H9 (cell line): ENCODE measurements around the gene METTL26. TPM values are rescaled to one million over a fixed set of nuclear protein-coding genes. Genes with fewer than 3 reads are reported as not detected.

Source experiments
- DNase-seq: peaks from one replicate; pipeline ENCODE4 v3.0.0-alpha.2; 2017
- H2AFZ ChIP-seq: one replicate; pipeline ENCODE4 v1.6.1; 2013; ENCODE audit warnings: mild to moderate bottlenecking, low read length, control low read depth, moderate library complexity
- H2AK5ac ChIP-seq: 2 replicates; pipeline ENCODE4 v1.6.1; 2013; ENCODE audit warnings: low read length, control low read depth, mixed read lengths; ENCODE audit not compliant: insufficient read length
- H2BK120ac ChIP-seq: one replicate; pipeline ENCODE4 v1.6.1; 2013; ENCODE audit warnings: low read depth, mild to moderate bottlenecking, low read length, control low read depth, inconsistent platforms; ENCODE audit not compliant: poor library complexity, severe bottlenecking
- H2BK12ac ChIP-seq: 2 replicates; pipeline ENCODE4 v1.6.1; 2013; ENCODE audit warnings: low read length, control low read depth, mixed read lengths, low read depth; ENCODE audit not compliant: insufficient read length
- H2BK15ac ChIP-seq: 2 replicates; pipeline ENCODE4 v1.6.1; 2013; ENCODE audit warnings: low read depth, low read length, control low read depth
- H2BK20ac ChIP-seq: one replicate; pipeline ENCODE4 v1.6.1; 2013; ENCODE audit warnings: low read depth, mild to moderate bottlenecking, low read length, control low read depth, inconsistent platforms; ENCODE audit not compliant: poor library complexity, severe bottlenecking
- H2BK5ac ChIP-seq: 2 replicates; pipeline ENCODE4 v1.6.1; 2013; ENCODE audit warnings: low read length, control low read depth, mixed read lengths; ENCODE audit not compliant: insufficient read length
- H3K14ac ChIP-seq: 2 replicates; pipeline ENCODE4 v1.6.1; 2013; ENCODE audit warnings: low read length, control low read depth; ENCODE audit not compliant: insufficient read depth
- H3K18ac ChIP-seq: 2 replicates; pipeline ENCODE4 v1.6.1; 2013; ENCODE audit warnings: low read depth, mild to moderate bottlenecking, mixed read lengths, low read length, control low read depth; ENCODE audit not compliant: insufficient read length
- H3K23ac ChIP-seq: 2 replicates; pipeline ENCODE4 v1.6.1; 2013; ENCODE audit warnings: low read length, control low read depth, mixed read lengths, low read depth; ENCODE audit not compliant: insufficient read length
- H3K23me2 ChIP-seq: 2 replicates; pipeline ENCODE4 v1.6.1; 2013; ENCODE audit warnings: low read depth, mild to moderate bottlenecking, mixed read lengths, low read length, control low read depth; ENCODE audit not compliant: insufficient read length, poor library complexity, severe bottlenecking
- H3K27ac ChIP-seq: 2 replicates; pipeline ENCODE4 v1.5.1; 2013; ENCODE audit warnings: low read length, control low read depth, mixed read lengths, low read depth; ENCODE audit not compliant: insufficient read length
- H3K27me3 ChIP-seq: 2 replicates; pipeline ENCODE4 v1.6.1; 2013; ENCODE audit warnings: low read length, control low read depth, inconsistent platforms; ENCODE audit not compliant: insufficient read depth
- H3K4ac ChIP-seq: 2 replicates; pipeline ENCODE4 v1.6.1; 2013; ENCODE audit warnings: low read depth, mild to moderate bottlenecking, control low read depth, inconsistent platforms, low read length, moderate library complexity
- H3K4me1 ChIP-seq: 2 replicates; pipeline ENCODE4 v1.6.1; 2013; ENCODE audit warnings: low read length, control low read depth, inconsistent platforms; ENCODE audit not compliant: insufficient read depth
- H3K4me2 ChIP-seq: 2 replicates; pipeline ENCODE4 v1.6.1; 2013; ENCODE audit warnings: low read length, control low read depth, mixed read lengths; ENCODE audit not compliant: insufficient read length, insufficient read depth
- H3K56ac ChIP-seq: 2 replicates; pipeline ENCODE4 v1.6.1; 2013; ENCODE audit warnings: low read depth, mild to moderate bottlenecking, mixed read lengths, low read length, control low read depth; ENCODE audit not compliant: insufficient read length
- H3K79me1 ChIP-seq: 2 replicates; pipeline ENCODE4 v1.6.1; 2013; ENCODE audit warnings: low read depth, mild to moderate bottlenecking, moderate library complexity, low read length, control low read depth, inconsistent platforms; ENCODE audit not compliant: insufficient read depth, poor library complexity, severe bottlenecking
- H3K79me2 ChIP-seq: 2 replicates; pipeline ENCODE4 v1.6.1; 2013; ENCODE audit warnings: low read length, control low read depth, inconsistent platforms; ENCODE audit not compliant: insufficient read depth
- H3K9ac ChIP-seq: 2 replicates; pipeline ENCODE4 v1.6.1; 2013; ENCODE audit warnings: low read length, control low read depth, mixed read lengths; ENCODE audit not compliant: insufficient read length; ENCODE audit errors: extremely low read depth
- H3K9me3 ChIP-seq: one replicate; pipeline ENCODE4 v1.6.1; 2013; ENCODE audit warnings: low read depth, low read length, inconsistent platforms; ENCODE audit not compliant: control insufficient read depth
- H3T11ph ChIP-seq: one replicate; pipeline ENCODE4 v1.6.1; 2013; ENCODE audit warnings: mild to moderate bottlenecking, low read length, control low read depth, inconsistent platforms
- H4K20me1 ChIP-seq: one replicate; pipeline ENCODE4 v1.6.1; 2013; ENCODE audit not compliant: control insufficient read depth, insufficient read length, insufficient read depth
- H4K5ac ChIP-seq: 2 replicates; pipeline ENCODE4 v1.6.1; 2013; ENCODE audit warnings: low read depth, mild to moderate bottlenecking, mixed read lengths, low read length, control low read depth; ENCODE audit not compliant: insufficient read length
- H4K8ac ChIP-seq: replicated peaks from 2 replicates; pipeline ENCODE4 v1.6.1; 2013; ENCODE audit warnings: low read length, control low read depth, mixed read lengths, low read depth; ENCODE audit not compliant: insufficient read length
- H4K91ac ChIP-seq: 2 replicates; pipeline ENCODE4 v1.6.1; 2013; ENCODE audit warnings: low read depth, mild to moderate bottlenecking, moderate library complexity, mixed read lengths, low read length, control low read depth; ENCODE audit not compliant: insufficient read length
- H3K27ac Mint-ChIP-seq, 3 experiments: 2 replicates in 2 of 3; 3 replicates in 1 of 3; pipeline ENCODE4 v1.8.0; 2020 to 2021; ENCODE audit warnings: mixed read lengths in 3 of 3, mild to moderate bottlenecking in 1 of 3, moderate library complexity in 1 of 3
- H3K27me3 Mint-ChIP-seq: 2 replicates; pipeline ENCODE4 v1.8.0; 2021; ENCODE audit warnings: low read depth, mild to moderate bottlenecking, moderate library complexity, mixed read lengths
- H3K36me3 Mint-ChIP-seq, 3 experiments: 2 replicates in 2 of 3; 3 replicates in 1 of 3; pipeline ENCODE4 v1.8.0; 2020 to 2021; ENCODE audit warnings: low read depth in 3 of 3, mixed read lengths in 3 of 3; ENCODE audit not compliant: insufficient read depth in 1 of 3
- H3K4me1 Mint-ChIP-seq, 2 experiments: 2 replicates each; pipeline ENCODE4 v1.8.0; 2020; ENCODE audit warnings: mixed read lengths in 2 of 2
- H3K4me3 Mint-ChIP-seq, 2 experiments: 2 replicates in 1 of 2; 3 replicates in 1 of 2; pipeline ENCODE4 v1.8.0; 2020 to 2021; ENCODE audit warnings: mild to moderate bottlenecking in 2 of 2, mixed read lengths in 2 of 2, moderate library complexity in 1 of 2
- H3K9me3 Mint-ChIP-seq, 2 experiments: 2 replicates in 1 of 2; 3 replicates in 1 of 2; pipeline ENCODE4 v1.8.0; 2020; ENCODE audit warnings: mild to moderate bottlenecking in 2 of 2, mixed read lengths in 2 of 2, moderate library complexity in 1 of 2
- CTCF ChIP-seq: fragments of 200-600 bp; sonication (generic); conservative IDR thresholded peaks from 3 replicates; pipeline ENCODE4 v1.8.0; 2021; ENCODE audit warnings: antibody characterized with exemption, mild to moderate bottlenecking
- WGBS: extraction: QIAGEN DNeasy Blood & Tissue Kit; methylation state at CpG from one replicate; pipeline ENCODE4 v1.1.7; 2013; ENCODE audit warnings: missing lambda C conversion rate, low lambda C conversion rate, mixed read lengths; ENCODE audit not compliant: insufficient read length; ENCODE audit errors: extremely low coverage; 5-methylcytosine and 5-hydroxymethylcytosine counted together
- total RNA-seq: library from RNA; stranded (reverse); gene quantifications from 2 replicates; pipeline ENCODE4 v1.2.1, GENCODE V29; 2021

METTL26 gene
- total RNA-seq, 1 experiment from 2014 or later, result 108 TPM

DNA sequence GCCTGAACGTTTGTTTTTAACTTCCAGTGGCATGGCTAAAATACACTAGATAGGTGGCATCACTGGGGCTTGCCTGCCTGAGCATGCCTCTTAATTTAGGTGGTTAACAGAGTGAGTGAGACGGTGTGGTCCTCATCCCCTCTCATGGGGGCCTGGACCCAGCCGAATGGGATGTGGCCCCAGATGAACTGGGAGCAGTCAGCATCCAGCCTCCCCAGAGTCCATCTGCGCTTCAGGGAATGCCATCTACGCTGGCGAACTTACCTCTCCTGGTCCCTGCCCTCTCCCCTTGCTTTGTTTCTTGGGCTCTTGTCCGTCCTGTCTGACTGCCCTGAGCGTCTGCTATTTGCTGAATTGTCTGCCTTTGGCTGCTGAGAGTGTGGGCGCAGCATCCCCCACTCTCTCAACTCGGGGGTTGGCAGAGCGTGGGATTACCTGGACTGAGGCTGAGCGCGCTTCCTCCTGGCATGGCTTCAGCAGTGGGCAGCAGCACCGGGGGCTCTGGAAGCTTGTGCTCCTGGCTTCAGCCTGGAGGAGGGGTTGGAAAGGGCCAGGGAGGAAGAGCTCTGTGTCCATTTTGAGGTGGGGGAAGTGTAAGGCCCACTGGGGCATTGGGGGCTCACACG is 44.1 kb downstream of the METTL26 start:
- peaks cover 4 to 16% (median 15%) of the 10 kb centered on the region in 3 experiments; a peak in 6 of 7 replicates for H3K36me3 Mint-ChIP-seq
- Histone ChIP-seq H2BK15ac (no peak overlapping the region), H4K5ac (no peak overlapping the region), H2BK20ac (no peak overlapping the region), H3K14ac (no peak overlapping the region), H2AFZ (no peak overlapping the region), H3K4me1 (no peaks in the 10 kb centered on the region), H3K9ac (no peak overlapping the region), H3K18ac (no peak overlapping the region), H2AK5ac (no peak overlapping the region), H3T11ph (no peak overlapping the region), H2BK12ac (no peak overlapping the region), H4K8ac (no peak overlapping the region), H2BK120ac (no peak overlapping the region), H3K9me3 (no peaks in the 10 kb centered on the region), H4K91ac (no peak overlapping the region), H3K56ac (no peak overlapping the region), H3K27me3 (no peaks in the 10 kb centered on the region; the same call in 1 of the 2 replicates), H3K27ac (no peak overlapping the region), H3K79me1 (peaks cover 3% of the 10 kb centered on the region), H4K20me1 (no peaks in the 10 kb centered on the region), H3K4me2 (no peak overlapping the region), H3K23me2 (peaks cover 5% of the 10 kb centered on the region), H2BK5ac (no peak overlapping the region), H3K23ac (no peak overlapping the region), H3K4ac (no peak overlapping the region), H3K79me2 (no peaks in the 10 kb centered on the region; the same call in 1 of the 2 replicates)
- H3K9me3 Mint-ChIP-seq, result 0 out of 5 replicates have a peak, but pooled peaks cover 0 to 3% of the 10 kb centered on the region in 2 experiments
- H3K27ac Mint-ChIP-seq, result no peak overlapping the region
- no CpG with 5 or more reads among the region's 15 CpGs for WGBS
- peaks cover 12 to 20% of the 10 kb centered on the region in 2 experiments for H3K4me1 Mint-ChIP-seq
- peaks cover 38% of the 10 kb centered on the region for H3K27me3 Mint-ChIP-seq
- peak overlapping the region; percentile 15 to 86; a peak in 4 of 5 replicates for H3K4me3 Mint-ChIP-seq
- TF ChIP-seq CTCF, result no peak
- no peak for DNase-seq
